Fibroblast of lung (primary cell): Measurements from ENCODE around the gene RFFL. TPM values are rescaled to one million over a fixed set of nuclear protein-coding genes. Genes with fewer than 3 reads are reported as not detected.
A peak's percentile ranks its signal among the peaks of the same experiment; 100 is the strongest.

Experiments
- DNase-seq, 2 donors: peaks; one replicate each; pipeline versions ENCODE4 v3.0.0 to v3.0.0-alpha.2; 2010; ENCODE audit warnings: low read depth in 2 of 2
- H2AFZ ChIP-seq: 2 replicates; pipeline ENCODE4 v1.5.1; 2012; ENCODE audit warnings: low read length, control low read depth, inconsistent platforms
- H3K27ac ChIP-seq: 2 replicates; pipeline ENCODE4 v1.5.1; 2011; ENCODE audit warnings: low read length, control low read depth; ENCODE audit not compliant: insufficient read depth
- H3K27me3 ChIP-seq: 2 replicates; pipeline ENCODE4 v1.5.1; 2011; ENCODE audit warnings: mild to moderate bottlenecking, low read length; ENCODE audit not compliant: control insufficient read depth, insufficient read depth
- H3K36me3 ChIP-seq: 2 replicates; pipeline ENCODE4 v1.5.1; 2011; ENCODE audit warnings: low read length; ENCODE audit not compliant: control insufficient read depth, insufficient read depth
- H3K4me1 ChIP-seq: 2 replicates; pipeline ENCODE4 v1.5.1; 2011; ENCODE audit warnings: low read length; ENCODE audit not compliant: control insufficient read depth, insufficient read depth; ENCODE audit errors: extremely low read depth
- H3K4me2 ChIP-seq: 2 replicates; pipeline ENCODE4 v1.5.1; 2011; ENCODE audit warnings: low read length, control low read depth; ENCODE audit not compliant: insufficient read depth; ENCODE audit errors: extremely low read depth
- H3K4me3 ChIP-seq, 4 experiments: fragments of 200-600 bp in 1 of 4; sonication (generic) in 1 of 4; replicated peaks in 1 of 4; 2 replicates each; pipeline ENCODE4 v1.5.1; 2011 to 2016; ENCODE audit warnings: low read length in 4 of 4, low read depth in 3 of 4, mild to moderate bottlenecking in 3 of 4, control low read depth in 2 of 4, inconsistent platforms in 1 of 4, mixed read lengths in 1 of 4; ENCODE audit not compliant: insufficient read depth in 1 of 4; ENCODE audit errors: control extremely low read depth in 1 of 4
- H3K79me2 ChIP-seq: 2 replicates; pipeline ENCODE4 v1.5.1; 2012; ENCODE audit warnings: mild to moderate bottlenecking, low read length, inconsistent platforms; ENCODE audit not compliant: control insufficient read depth, insufficient read depth
- H3K9ac ChIP-seq: 2 replicates; pipeline ENCODE4 v1.5.1; 2011; ENCODE audit warnings: mild to moderate bottlenecking, low read length, control low read depth; ENCODE audit not compliant: insufficient read depth
- H3K9me3 ChIP-seq: 2 replicates; pipeline ENCODE4 v1.5.1; 2012; ENCODE audit warnings: low read depth, low read length; ENCODE audit not compliant: control insufficient read depth, insufficient read depth
- H4K20me1 ChIP-seq: 2 replicates; pipeline ENCODE4 v1.5.1; 2011; ENCODE audit warnings: low read length; ENCODE audit not compliant: control insufficient read depth, insufficient read depth; ENCODE audit errors: extremely low read depth
- CTCF ChIP-seq, 2 donors: IDR thresholded peaks in 1 of 2; conservative IDR thresholded peaks in 1 of 2; 1 replicate in 1 of 2; 2 replicates in 1 of 2; pipeline ENCODE4 v1.5.1; 2011 to 2012; ENCODE audit warnings: low read length in 2 of 2, control low read depth in 1 of 2, inconsistent platforms in 1 of 2, low read depth in 1 of 2, mild to moderate bottlenecking in 1 of 2
- EZH2 ChIP-seq: IDR thresholded peaks from 2 replicates; pipeline ENCODE4 v1.5.1; 2012; ENCODE audit warnings: low read length, control low read depth, mild to moderate bottlenecking; ENCODE audit errors: missing control alignments
- polyA plus RNA-seq, 2 donors: library from polyadenylated mRNA; depleted of rRNA in 1 of 2; stranded (reverse) in 1 of 2; unstranded in 1 of 2; fragments of >200 nt; gene quantifications; 2 replicates each; pipeline ENCODE4 v1.2.1, GENCODE V29; 2011 to 2012; ENCODE audit warnings: missing spikeins in 1 of 2
- total RNA-seq: library from RNA; depleted of rRNA; stranded (reverse); fragments of >200 nt; gene quantifications from 2 replicates; pipeline ENCODE4 v1.2.1, GENCODE V29; 2014

RFFL gene
- total and polyA plus RNA-seq, 2 donors (not counting 1 experiment from before 2014, with no cell fraction given): 10.1 to 15.9 TPM

DNA sequence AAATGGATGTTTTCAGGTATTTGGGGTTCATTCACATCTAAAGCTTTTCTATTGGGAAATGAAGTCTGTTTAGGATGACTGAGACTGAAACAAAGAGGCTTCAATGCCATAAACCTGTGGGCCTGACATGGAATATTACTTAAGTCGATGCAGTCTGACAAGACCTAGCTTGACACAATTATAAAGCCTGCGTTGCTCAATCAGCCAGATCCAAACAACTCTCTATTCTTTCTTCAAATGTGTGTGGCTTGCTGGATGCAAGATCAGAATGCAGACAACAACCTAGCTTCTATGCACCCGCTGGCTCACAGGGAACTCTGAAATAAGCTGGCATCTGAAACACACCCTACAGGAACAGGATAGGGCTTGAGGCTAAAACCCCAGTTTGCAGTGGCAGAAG, 40.0 kb downstream of the RFFL start:
- H3K27me3 ChIP-seq: no peaks in the 10 kb centered on the region
- no peak overlapping the region for H3K4me2 ChIP-seq
- H4K20me1 ChIP-seq: no peaks in the 10 kb centered on the region
- no peak overlapping the region for H3K4me3 ChIP-seq
- peaks cover 7% of the 10 kb centered on the region for H3K4me1 ChIP-seq
- no peak for DNase-seq
- H3K27ac ChIP-seq: peak overlapping the region; percentile 88
- no peak overlapping the region for H2AFZ ChIP-seq
- peaks cover 2% of the 10 kb centered on the region for H3K36me3 ChIP-seq
- no peaks in the 10 kb centered on the region for H3K9me3 ChIP-seq
- H3K79me2 ChIP-seq: no peaks in the 10 kb centered on the region
- H3K9ac ChIP-seq: no peak overlapping the region
- TF ChIP-seq EZH2: no peak
- no peak for TF ChIP-seq CTCF (conservative IDR thresholded peaks at IDR 0.05 in 1 of 2, IDR thresholded peaks at IDR 0.05 in 1 of 2; ENCODE audit: low read depth in 1 of 2, low read length in 2 of 2)

DNA sequence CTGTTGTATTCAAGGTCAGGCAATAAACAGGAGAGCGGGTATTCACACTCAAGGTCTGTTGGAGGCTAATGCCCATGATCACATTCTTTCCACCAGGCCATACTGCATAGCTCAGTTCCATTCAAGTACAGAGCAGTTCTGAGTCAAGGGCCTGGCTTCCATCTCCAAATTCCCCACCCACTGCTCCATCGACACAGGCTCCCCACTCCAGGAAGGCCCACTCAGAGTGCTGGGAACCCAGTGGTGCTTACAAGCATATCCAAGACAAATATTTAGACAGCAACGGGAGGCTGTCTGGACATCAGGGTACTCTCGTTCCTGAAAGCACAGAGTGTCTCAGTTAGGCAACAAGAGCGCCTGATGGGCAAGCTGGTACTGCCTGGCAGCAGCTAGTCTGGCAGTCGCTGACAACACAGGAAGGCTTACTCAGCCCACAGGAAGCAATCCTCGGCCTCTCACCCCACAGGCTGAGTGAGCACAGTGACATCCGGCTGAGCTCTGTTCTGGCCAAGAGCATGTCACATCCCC, 40.9 kb downstream of the RFFL start:
- TF ChIP-seq EZH2: no peak
- TF ChIP-seq CTCF (conservative IDR thresholded peaks at IDR 0.05 in 1 of 2, IDR thresholded peaks at IDR 0.05 in 1 of 2; ENCODE audit: low read depth in 1 of 2, low read length in 2 of 2): peak in 1 of 2 donors; percentile 36
- Histone ChIP-seq H3K79me2 (no peaks in the 10 kb centered on the region), H2AFZ (peak overlapping the region; percentile 85), H3K4me1 (peaks cover 7% of the 10 kb centered on the region), H3K4me2 (peak overlapping the region; percentile 42), H4K20me1 (no peaks in the 10 kb centered on the region), H3K27ac (peak overlapping the region; percentile 88), H3K9ac (peak overlapping the region; percentile 13), H3K36me3 (peaks cover 2% of the 10 kb centered on the region), H3K9me3 (no peaks in the 10 kb centered on the region), H3K27me3 (no peaks in the 10 kb centered on the region), H3K4me3 (no peak overlapping the region)
- DNase-seq: peak; percentile 80 to 93

DNA sequence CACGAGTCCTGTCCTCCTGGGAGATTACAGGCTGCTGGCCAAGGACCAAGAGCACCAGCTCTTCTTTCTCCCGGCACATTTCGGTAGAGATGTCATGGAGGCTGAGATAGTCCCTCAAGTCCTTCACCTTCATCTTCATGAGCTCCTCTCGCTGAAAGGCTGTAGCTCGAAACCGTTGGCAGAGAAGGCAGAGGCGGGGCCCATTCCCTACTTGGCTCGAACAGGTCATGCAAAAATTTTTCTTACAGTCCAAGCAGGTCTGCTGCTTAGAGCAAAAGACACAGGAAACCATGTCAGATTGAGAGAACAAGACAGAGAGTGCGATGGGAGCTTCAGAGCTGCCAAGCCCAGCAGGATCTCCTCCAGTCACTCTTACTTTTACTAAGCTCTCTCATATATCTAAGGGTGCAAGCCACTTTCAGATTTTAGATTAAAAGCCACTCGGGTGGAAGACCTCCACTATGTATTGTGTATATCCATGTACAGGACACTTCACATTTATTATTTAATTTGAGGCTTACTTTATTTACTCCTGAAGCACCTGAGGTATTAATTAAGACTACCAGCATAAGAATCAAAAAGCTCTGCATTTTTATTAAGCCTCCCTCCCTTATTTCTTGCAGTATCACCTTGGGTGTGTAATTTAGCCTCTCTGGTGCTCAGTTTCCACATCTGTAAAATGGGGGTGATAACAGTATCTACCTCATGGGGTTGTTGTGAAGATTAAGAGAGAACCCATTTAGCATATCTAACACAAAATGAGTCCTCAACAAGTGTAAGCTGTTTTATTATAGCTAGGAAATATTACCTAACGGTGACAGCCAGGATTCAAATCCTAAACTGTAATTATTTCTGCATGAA, 41.8 kb downstream of the RFFL start:
- Histone ChIP-seq H3K79me2 (no peaks in the 10 kb centered on the region), H3K4me3 (no peak overlapping the region), H4K20me1 (no peaks in the 10 kb centered on the region), H3K27ac (peak overlapping the region; percentile 88), H3K36me3 (peaks cover 2% of the 10 kb centered on the region), H3K27me3 (no peaks in the 10 kb centered on the region), H3K9me3 (no peaks in the 10 kb centered on the region), H3K4me2 (no peak overlapping the region), H2AFZ (no peak overlapping the region), H3K9ac (no peak overlapping the region), H3K4me1 (peaks cover 7% of the 10 kb centered on the region)
- no peak for DNase-seq
- TF ChIP-seq CTCF (conservative IDR thresholded peaks at IDR 0.05 in 1 of 2, IDR thresholded peaks at IDR 0.05 in 1 of 2; ENCODE audit: low read depth in 1 of 2, low read length in 2 of 2): no peak
